Transverse colon (tissue), 4 donors: ENCODE measurements around the gene ZNF664. TPM values are rescaled to one million over a fixed set of nuclear protein-coding genes. Genes with fewer than 3 reads are reported as not detected.

Source experiments
- DNase-seq: peaks from one replicate; pipeline ENCODE4 v3.0.0-alpha.2; 2019
- H3K27ac ChIP-seq, 4 donors: fragments of 200-600 bp; sonication (generic); 2 replicates each; pipeline ENCODE4 v1.5.1; 2016 to 2018; ENCODE audit warnings: inconsistent platforms in 4 of 4
- H3K27me3 ChIP-seq: fragments of 200-600 bp; sonication (generic); 2 replicates; pipeline ENCODE4 v1.5.1; 2017; ENCODE audit warnings: inconsistent platforms
- H3K36me3 ChIP-seq, 4 donors: fragments of 200-600 bp; sonication (generic); 2 replicates each; pipeline ENCODE4 v1.5.1; 2017 to 2019; ENCODE audit warnings: inconsistent platforms in 4 of 4
- H3K4me1 ChIP-seq, 4 donors: fragments of 200-600 bp; sonication (generic); 2 replicates each; pipeline ENCODE4 v1.5.1; 2017 to 2020; ENCODE audit warnings: inconsistent platforms in 4 of 4
- H3K4me3 ChIP-seq, 4 donors: fragments of 200-600 bp; sonication (generic); 1 replicate in 1 of 4; 2 replicates in 3 of 4; pipeline versions ENCODE4 v1.5.1 to v1.6.1; 2017 to 2019; ENCODE audit warnings: inconsistent platforms in 4 of 4
- H3K9me3 ChIP-seq, 2 donors: fragments of 200-600 bp; sonication (generic); 2 replicates each; pipeline ENCODE4 v1.5.1; 2017 to 2019; ENCODE audit warnings: inconsistent platforms in 2 of 2
- EP300 ChIP-seq: sonication (generic); formaldehyde crosslinking; IDR thresholded peaks from one replicate; pipeline ENCODE4 v1.6.1; 2017; ENCODE audit warnings: antibody characterized with exemption, low read depth
- POLR2A ChIP-seq: fragments of 450-650 bp; IDR thresholded peaks from one replicate; pipeline ENCODE4 v1.6.1; 2016; ENCODE audit warnings: antibody characterized with exemption, mild to moderate bottlenecking, moderate library complexity
- POLR2AphosphoS5 ChIP-seq, 3 donors: sonication (generic); formaldehyde crosslinking; IDR thresholded peaks; one replicate each; pipeline ENCODE4 v1.6.1; 2016; ENCODE audit warnings: antibody characterized with exemption in 3 of 3
- WGBS, 2 donors: methylation state at CpG; one replicate each; pipeline ENCODE4 v1.1.5; 2018; ENCODE audit warnings: low coverage in 1 of 2; 5-methylcytosine and 5-hydroxymethylcytosine counted together
- in situ Hi-C, 4 donors: fragments of 200-750 bp; cut with MboI; loops; one replicate each; pipeline versions ENCODE4 v1.15.0 to v1.15.1; 2017; ENCODE audit warnings: low sequenced_read_pairs in 3 of 4, low pct_ligation_motif_present in 1 of 4, low pct_unique_long_range_greater_than_20kb in 1 of 4
- intact Hi-C: fragments of 100-400 bp; cut with DNase I; formaldehyde crosslinking; loops from one replicate; pipeline ENCODE4 v1.15.1; 2023; ENCODE audit warnings: low total_unique reads
- total RNA-seq, 4 donors: library from RNA; depleted of rRNA; stranded (reverse); fragments of >200 nt; gene quantifications; one replicate each; pipeline ENCODE4 v1.1.0, GENCODE V29; 2016
- TF ChIP-seq, protein P1 (sequence below), 5 experiments: fragments of 200-600 bp in 3 of 5; fragments of 450-650 bp in 2 of 5; sonication (generic) in 3 of 5; IDR thresholded peaks; 1 replicate in 2 of 5; 2 replicates in 3 of 5; pipeline ENCODE4 v1.5.1; 2016 to 2017; ENCODE audit warnings: antibody characterized with exemption in 5 of 5, inconsistent platforms in 3 of 5, mild to moderate bottlenecking in 2 of 5, moderate library complexity in 1 of 5

The ZNF664 gene
- total RNA-seq, 4 donors from 2014 or later, result 84.4 to 144 (median 103) TPM

DNA sequence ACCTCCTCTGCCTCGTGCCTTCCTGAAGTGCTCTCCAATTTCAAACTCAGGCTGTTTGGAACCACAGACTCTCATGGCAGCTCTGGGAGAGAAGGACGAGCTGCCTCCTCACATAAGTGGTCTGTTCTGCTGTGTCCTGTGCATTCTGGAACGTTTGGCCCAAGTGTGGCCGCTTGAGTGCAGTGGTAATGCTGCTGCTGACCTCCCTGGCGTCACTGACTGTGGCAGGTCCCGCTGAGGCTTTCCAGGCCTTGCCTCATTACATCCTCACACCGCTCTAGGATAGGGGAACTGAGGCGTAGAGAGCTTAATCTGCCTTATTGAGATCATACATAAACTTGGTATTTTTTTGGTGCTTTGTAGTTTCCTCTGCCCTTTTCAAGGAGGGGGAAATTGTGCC lies 14.6 kb upstream of the ZNF664 start:
- Histone ChIP-seq H3K36me3 (no peaks in the 10 kb centered on the region), H3K27ac (no peak overlapping the region), H3K4me3 (no peak overlapping the region), H3K9me3 (no peaks in the 10 kb centered on the region), H3K27me3 (no peaks in the 10 kb centered on the region), H3K4me1 (peaks cover 0 to 24% (median under 1%) of the 10 kb centered on the region in 4 donors)
- intact Hi-C loops, result no loop called here
- peak in 1 of 3 donors; percentile 21 for TF ChIP-seq POLR2AphosphoS5 (IDR thresholded peaks at IDR 0.05)
- no peak for TF ChIP-seq EP300
- TF ChIP-seq POLR2A, result no peak
- 82 to 100% methylated on average over 1 to 8 of the region's 8 CpGs for WGBS, 2 donors
- in situ Hi-C loops, result no loop called here
- no peak for DNase-seq

DNA sequence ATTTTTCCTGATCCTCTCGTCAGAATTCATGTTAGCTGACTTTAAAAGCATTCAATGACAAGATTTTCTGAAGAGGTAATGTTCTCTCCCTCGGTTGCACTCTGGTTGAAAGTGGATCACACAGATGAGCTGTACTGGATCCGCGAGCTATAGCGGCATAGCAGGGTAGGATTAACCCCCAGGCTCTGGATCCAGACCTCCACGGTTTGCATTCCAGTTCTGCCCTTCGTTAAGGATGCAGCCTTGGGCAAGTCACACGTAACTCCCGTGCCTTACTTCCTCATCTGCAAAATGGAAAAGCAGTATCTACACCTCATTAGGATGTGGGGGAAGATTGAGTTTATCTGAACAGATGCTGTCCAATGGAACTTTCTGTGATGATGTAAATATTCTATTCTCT lies 14.1 kb upstream of the ZNF664 start:
- no peak overlapping the region for H3K27ac ChIP-seq
- no peaks in the 10 kb centered on the region for H3K9me3 ChIP-seq
- H3K36me3 ChIP-seq, result no peaks in the 10 kb centered on the region
- no peaks in the 10 kb centered on the region for H3K27me3 ChIP-seq
- TF ChIP-seq, protein P1, sequence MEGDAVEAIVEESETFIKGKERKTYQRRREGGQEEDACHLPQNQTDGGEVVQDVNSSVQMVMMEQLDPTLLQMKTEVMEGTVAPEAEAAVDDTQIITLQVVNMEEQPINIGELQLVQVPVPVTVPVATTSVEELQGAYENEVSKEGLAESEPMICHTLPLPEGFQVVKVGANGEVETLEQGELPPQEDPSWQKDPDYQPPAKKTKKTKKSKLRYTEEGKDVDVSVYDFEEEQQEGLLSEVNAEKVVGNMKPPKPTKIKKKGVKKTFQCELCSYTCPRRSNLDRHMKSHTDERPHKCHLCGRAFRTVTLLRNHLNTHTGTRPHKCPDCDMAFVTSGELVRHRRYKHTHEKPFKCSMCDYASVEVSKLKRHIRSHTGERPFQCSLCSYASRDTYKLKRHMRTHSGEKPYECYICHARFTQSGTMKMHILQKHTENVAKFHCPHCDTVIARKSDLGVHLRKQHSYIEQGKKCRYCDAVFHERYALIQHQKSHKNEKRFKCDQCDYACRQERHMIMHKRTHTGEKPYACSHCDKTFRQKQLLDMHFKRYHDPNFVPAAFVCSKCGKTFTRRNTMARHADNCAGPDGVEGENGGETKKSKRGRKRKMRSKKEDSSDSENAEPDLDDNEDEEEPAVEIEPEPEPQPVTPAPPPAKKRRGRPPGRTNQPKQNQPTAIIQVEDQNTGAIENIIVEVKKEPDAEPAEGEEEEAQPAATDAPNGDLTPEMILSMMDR (IDR thresholded peaks at IDR 0.05), result no peak
- TF ChIP-seq EP300 (no peak), POLR2AphosphoS5 (IDR thresholded peaks at IDR 0.05) (no peak), POLR2A (no peak)
- no peak overlapping the region for H3K4me3 ChIP-seq
- intact Hi-C loops, result no loop called here
- WGBS, 2 donors, result 91% methylated on average over 6 to 9 of the region's 9 CpGs
- H3K4me1 ChIP-seq, result peaks cover 0 to 28% (median 3%) of the 10 kb centered on the region in 4 donors
- in situ Hi-C loops, result no loop called here
- no peak for DNase-seq

DNA sequence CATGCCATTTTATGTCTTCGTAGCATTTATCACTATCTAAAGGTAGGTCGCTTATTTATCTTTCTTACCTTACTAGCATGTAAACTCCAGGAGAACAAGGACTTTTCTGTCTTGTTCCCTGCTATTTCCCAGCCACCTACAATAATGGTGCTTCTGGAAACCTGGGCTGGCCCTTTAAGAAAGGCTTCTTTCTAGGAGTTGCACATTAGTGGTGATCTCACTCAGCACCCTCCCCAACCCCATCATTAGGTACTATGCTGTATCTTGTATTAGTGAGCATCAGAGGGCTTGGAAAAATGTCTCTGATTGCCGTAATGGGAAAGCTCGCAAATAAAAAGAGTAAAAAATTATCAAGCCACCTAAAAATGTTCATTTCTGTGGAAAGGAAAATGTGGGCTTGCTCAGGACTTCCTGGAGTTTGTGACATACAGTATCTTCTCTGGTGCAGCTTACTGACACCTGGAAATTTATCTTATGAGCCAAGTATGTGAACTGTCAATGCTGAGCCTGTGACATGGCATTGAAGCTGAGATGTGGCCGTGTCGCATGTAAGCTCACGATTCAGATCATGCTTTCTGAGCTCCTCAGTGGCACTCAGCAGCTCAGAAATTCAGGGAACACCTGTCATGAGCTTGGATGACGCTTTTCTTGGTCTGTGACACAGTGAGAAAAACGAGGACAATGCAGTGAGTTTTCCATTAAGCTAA lies 12.8 kb upstream of the ZNF664 start:
- Histone ChIP-seq H3K27me3 (no peaks in the 10 kb centered on the region), H3K9me3 (no peaks in the 10 kb centered on the region), H3K4me1 (peaks cover 0 to 34% (median 5%) of the 10 kb centered on the region in 4 donors), H3K4me3 (no peak overlapping the region), H3K27ac (no peak overlapping the region), H3K36me3 (no peaks in the 10 kb centered on the region)
- TF ChIP-seq EP300 (no peak), POLR2AphosphoS5 (IDR thresholded peaks at IDR 0.05) (no peak), POLR2A (no peak)
- TF ChIP-seq, protein P1 (IDR thresholded peaks at IDR 0.05), result no peak
- DNase-seq, result no peak
- intact Hi-C loops (no loop called here), in situ Hi-C loops (no loop called here)
- WGBS, 2 donors, result 78 to 89% methylated on average over 9 of the region's 9 CpGs

DNA sequence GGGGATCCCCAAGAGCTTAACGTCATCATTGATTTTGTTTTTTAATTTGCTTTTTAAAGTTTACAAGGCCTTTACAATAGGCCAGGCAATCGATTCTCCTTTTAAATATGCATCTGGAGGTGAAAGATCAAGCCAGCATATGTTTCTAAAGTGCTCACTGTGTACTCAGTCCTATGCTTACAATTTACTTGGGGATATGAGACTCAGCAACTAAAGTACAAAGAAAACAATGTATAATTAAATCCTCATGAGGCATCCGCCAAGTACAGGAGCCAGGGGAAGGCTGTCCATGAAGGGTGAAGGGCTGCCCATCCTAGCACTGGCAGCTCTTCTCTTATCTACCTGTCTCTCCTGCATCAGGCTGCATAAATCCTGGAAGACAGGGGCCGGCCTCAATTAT lies 12.2 kb upstream of the ZNF664 start:
- in situ Hi-C loops, result no loop called here
- intact Hi-C loops, result no loop called here
- Histone ChIP-seq H3K9me3 (no peaks in the 10 kb centered on the region), H3K27me3 (no peaks in the 10 kb centered on the region), H3K4me3 (no peak overlapping the region), H3K4me1 (peaks cover 0 to 34% (median 5%) of the 10 kb centered on the region in 4 donors), H3K36me3 (no peaks in the 10 kb centered on the region), H3K27ac (no peak overlapping the region)
- WGBS, 2 donors, result 61 to 83% methylated on average over 3 to 4 of the region's 4 CpGs
- no peak for DNase-seq
- TF ChIP-seq EP300, result no peak
- TF ChIP-seq POLR2AphosphoS5 (IDR thresholded peaks at IDR 0.05), result no peak
- TF ChIP-seq, protein P1 (IDR thresholded peaks at IDR 0.05), result no peak
- no peak for TF ChIP-seq POLR2A
